ENCODE measurements around the gene POU1F1.

DNA sequence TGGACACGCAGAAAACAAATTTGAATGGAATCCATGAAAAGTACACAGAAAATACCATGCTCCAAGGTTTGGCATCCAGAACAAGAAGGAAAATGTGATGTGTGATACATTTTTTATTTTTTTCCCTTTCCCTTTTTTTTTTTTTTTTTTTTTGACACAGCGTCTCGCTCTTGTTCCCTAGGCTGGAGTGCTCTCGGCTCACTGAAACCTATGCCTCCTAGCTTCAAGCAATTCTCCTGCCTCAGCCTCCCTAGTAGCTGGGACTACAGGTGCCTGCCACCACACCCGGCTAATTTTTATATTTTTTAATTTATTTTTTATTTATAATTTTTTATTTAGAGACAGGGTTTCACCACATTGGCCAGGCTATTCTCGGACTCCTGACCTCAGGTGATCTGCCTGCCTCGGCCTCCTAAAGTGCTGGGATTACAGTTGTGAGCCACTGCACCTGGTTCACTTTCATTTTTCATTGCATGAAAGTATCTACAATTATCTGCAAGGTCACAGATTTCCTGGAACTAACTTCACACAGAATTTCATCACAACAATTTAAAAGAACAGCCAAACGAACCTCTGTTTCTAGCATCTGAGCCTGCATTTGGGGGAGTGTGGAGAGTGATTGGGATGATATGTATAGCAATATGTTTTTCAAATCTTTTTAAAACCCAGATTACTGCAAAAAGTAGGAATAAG is 8.3 kb downstream of the POU1F1 start:
- TF ChIP-seq ZNF274 (IDR thresholded peaks at IDR 0.05; ENCODE audit: low read depth, low read length) (no peak), SUZ12 (IDR thresholded peaks at IDR 0.05; ENCODE audit: extremely low read depth, insufficient read depth, insufficient read length) (no peak)

All from NT2/D1 (cell line).